Mucosa of rectum (tissue), 2 donors: Measurements from ENCODE around the gene MST1R.

Experiments used
- H3K27ac ChIP-seq, 2 donors: one replicate each; pipeline ENCODE4 v1.7.0; 2013; ENCODE audit warnings: inconsistent platforms in 2 of 2, low read depth in 2 of 2, low read length in 2 of 2
- H3K27me3 ChIP-seq, 2 donors: one replicate each; pipeline ENCODE4 v1.7.0; 2013; ENCODE audit warnings: low read length in 2 of 2; ENCODE audit not compliant: control insufficient read depth in 2 of 2, insufficient read depth in 2 of 2
- H3K36me3 ChIP-seq, 2 donors: one replicate each; pipeline ENCODE4 v1.7.0; 2013; ENCODE audit warnings: low read length in 2 of 2; ENCODE audit not compliant: control insufficient read depth in 2 of 2, insufficient read depth in 2 of 2
- H3K4me1 ChIP-seq, 2 donors: one replicate each; pipeline ENCODE4 v1.7.0; 2013; ENCODE audit warnings: low read length in 2 of 2, mild to moderate bottlenecking in 1 of 2; ENCODE audit not compliant: control insufficient read depth in 2 of 2, insufficient read depth in 2 of 2
- H3K4me3 ChIP-seq, 2 donors: one replicate each; pipeline ENCODE4 v1.7.0; 2013; ENCODE audit warnings: low read length in 2 of 2
- H3K9ac ChIP-seq, 2 donors: one replicate each; pipeline ENCODE4 v1.7.0; 2013; ENCODE audit warnings: low read length in 2 of 2, low read depth in 1 of 2, mild to moderate bottlenecking in 1 of 2
- H3K9me3 ChIP-seq, 2 donors: one replicate each; pipeline ENCODE4 v1.7.0; 2013; ENCODE audit warnings: low read length in 2 of 2; ENCODE audit not compliant: control insufficient read depth in 2 of 2
- donor health status: healthy.
- donor health status: Normal muscosa, but diverticular disease.

Gene MST1R

DNA sequence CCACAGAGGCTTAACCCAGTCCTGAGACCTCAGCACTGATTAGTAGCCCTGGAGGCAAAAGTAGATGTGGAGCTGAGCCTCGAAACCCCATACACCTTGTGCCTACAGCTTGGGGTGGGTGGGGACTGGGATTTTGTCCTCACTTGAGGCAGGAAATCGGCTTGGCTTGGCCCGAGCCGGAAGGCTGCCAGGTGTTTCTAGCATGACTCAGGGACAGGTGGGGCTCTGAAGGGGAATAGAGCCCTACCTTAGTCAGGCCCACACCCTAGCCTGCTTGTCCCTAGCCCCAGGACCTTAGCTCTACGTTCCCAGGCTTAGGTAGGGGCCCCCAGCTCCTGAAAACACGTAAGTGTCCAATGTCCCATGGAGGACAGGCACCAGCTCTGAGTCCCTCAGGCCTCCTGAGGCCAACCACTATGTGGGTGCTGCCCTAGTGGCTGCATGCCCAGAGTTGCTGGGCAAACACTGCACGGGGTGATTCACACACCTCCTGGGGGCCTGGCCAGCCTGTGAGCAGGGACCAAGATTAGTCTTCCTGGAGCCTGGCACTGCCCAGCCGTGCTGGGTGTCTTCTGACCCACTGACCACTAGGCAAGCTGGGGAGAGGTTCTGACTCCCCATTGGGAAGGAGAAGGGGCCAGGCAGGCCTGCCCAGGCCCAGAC, 3.1 kb downstream of the MST1R start:
- Histone ChIP-seq H3K27ac (peak overlapping the region; percentile 97 to 98), H3K4me1 (peaks cover 47 to 58% of the 10 kb centered on the region in 2 donors), H3K4me3 (peak overlapping the region; percentile 33 to 68), H3K27me3 (no peaks in the 10 kb centered on the region), H3K9me3 (no peaks in the 10 kb centered on the region), H3K36me3 (peaks cover 27 to 31% of the 10 kb centered on the region in 2 donors), H3K9ac (peak overlapping the region; percentile 72 to 78)

DNA sequence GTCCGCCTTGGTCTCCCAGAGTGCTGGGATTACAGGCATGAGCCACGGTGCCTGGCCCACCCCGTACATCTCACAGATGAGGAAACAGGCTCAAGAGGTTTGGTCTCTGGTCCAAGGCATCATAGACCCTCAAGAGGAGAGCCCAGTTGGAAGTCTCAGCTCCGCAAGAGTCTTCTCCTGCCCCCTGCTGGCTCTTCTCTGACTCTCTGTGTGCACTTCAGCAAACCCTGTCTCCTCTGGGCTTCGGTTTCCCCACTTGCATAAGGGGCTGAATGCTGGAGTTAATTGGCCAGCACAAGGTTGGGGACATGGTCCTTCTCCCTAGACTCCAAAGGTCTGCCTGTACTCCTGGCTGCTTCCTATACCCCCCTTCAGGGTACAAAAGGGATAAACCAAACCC, 3.9 kb downstream of the MST1R start:
- Histone ChIP-seq H3K27ac (peak overlapping the region; percentile 97 to 98), H3K9ac (peak overlapping the region; percentile 60 to 78), H3K4me3 (peak overlapping the region; percentile 33 to 52), H3K4me1 (peaks cover 44 to 55% of the 10 kb centered on the region in 2 donors), H3K27me3 (no peaks in the 10 kb centered on the region), H3K9me3 (no peaks in the 10 kb centered on the region), H3K36me3 (peaks cover 34 to 38% of the 10 kb centered on the region in 2 donors)

DNA sequence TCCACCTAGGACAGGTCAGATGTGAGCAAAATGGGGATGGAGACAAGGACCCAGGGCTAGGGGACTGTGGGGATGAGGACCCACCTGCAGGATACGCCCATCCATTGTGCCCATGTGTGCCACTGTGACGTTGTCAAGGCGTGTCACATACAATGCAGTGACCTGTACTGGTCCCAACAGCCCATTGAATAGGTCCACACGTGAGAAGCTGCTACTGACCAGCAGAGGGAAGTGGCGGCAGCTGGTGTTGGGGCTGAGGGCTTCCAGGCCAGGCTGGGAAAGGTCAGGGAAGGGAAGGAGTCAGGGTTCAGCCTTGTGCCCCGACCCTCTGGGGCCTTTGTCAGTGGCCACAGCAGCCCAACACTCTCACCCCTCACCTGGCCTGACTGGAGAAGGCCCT, 4.7 kb downstream of the MST1R start:
- Histone ChIP-seq H3K27ac (no peak overlapping the region), H3K9me3 (no peaks in the 10 kb centered on the region), H3K27me3 (no peaks in the 10 kb centered on the region), H3K4me3 (no peak overlapping the region), H3K9ac (peak overlapping the region in 1 of 2 donors; percentile 39), H3K36me3 (peaks cover 34 to 38% of the 10 kb centered on the region in 2 donors), H3K4me1 (peaks cover 37 to 46% of the 10 kb centered on the region in 2 donors)

DNA sequence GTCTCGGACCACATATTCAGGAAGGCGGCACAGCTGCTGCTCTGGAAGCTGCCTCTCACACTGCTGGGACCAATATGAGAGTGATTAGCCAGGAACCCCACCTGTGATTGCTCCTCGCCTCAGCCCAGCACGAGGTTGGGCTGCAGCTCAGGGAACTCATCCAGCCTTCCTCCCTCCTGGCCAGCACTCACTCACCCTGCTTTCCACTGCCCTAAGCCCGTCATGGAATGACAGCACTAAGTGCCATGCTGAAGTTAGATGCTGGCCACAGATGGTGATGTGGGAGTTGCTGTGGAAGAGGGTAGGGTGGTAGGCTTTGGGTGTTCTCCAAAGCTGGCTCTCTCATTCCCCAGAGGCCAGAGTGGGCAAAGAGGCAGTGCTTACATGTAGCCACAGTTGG, 7.3 kb downstream of the MST1R start:
- H3K9me3 ChIP-seq = no peaks in the 10 kb centered on the region
- no peak overlapping the region for H3K9ac ChIP-seq
- H3K4me1 ChIP-seq = peaks cover 20 to 27% of the 10 kb centered on the region in 2 donors
- peaks cover 38 to 41% of the 10 kb centered on the region in 2 donors for H3K36me3 ChIP-seq
- H3K27me3 ChIP-seq = no peaks in the 10 kb centered on the region
- H3K4me3 ChIP-seq = no peak overlapping the region
- H3K27ac ChIP-seq = no peak overlapping the region

DNA sequence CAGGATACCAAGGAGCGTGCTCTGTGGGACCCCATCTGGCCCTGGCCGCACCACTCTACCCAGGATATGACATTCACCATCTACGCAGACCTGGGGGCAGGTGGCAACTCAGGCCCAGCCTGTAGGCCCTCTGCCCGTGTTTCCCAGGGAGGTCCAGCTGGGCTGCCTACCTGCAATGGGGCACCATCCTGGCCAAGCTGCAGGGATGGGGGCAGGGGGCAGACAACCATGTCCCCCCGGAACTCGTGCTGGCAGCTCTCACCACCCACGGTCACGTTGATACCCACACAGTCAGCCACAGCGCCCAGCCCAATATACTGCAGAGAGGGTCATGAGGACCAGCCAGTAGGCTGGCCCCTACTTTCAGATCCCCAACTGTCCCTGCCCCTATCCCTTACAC, 7.9 kb downstream of the MST1R start:
- Histone ChIP-seq H3K27ac (no peak overlapping the region), H3K4me3 (no peak overlapping the region), H3K36me3 (peaks cover 43% of the 10 kb centered on the region in 2 donors), H3K9me3 (no peaks in the 10 kb centered on the region), H3K9ac (no peak overlapping the region), H3K4me1 (peaks cover 15 to 21% of the 10 kb centered on the region in 2 donors), H3K27me3 (no peaks in the 10 kb centered on the region)

DNA sequence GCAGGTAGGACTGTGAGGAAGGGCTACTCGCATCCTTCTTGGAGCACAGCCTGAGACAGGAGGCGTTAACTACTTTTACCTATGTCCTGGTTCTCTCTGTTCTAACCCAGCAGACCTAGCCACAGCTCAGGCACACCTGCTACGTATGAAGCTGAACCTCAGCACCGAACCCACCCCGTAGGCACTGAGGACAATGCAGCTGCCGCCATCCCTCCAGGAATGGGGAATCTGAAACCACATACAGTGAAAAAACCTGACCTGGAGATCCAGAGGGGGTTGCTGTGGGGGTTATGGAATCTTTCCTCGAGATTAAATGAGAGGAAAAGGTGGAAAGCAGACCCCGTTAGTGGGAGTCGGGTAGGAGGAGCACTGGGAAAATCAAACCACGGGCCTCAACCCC, 14.4 kb downstream of the MST1R start:
- Histone ChIP-seq H3K4me1 (no peaks in the 10 kb centered on the region), H3K9ac (no peak overlapping the region), H3K27me3 (no peaks in the 10 kb centered on the region), H3K9me3 (no peaks in the 10 kb centered on the region), H3K36me3 (peaks cover 13 to 15% of the 10 kb centered on the region in 2 donors), H3K4me3 (no peak overlapping the region), H3K27ac (no peak overlapping the region)

DNA sequence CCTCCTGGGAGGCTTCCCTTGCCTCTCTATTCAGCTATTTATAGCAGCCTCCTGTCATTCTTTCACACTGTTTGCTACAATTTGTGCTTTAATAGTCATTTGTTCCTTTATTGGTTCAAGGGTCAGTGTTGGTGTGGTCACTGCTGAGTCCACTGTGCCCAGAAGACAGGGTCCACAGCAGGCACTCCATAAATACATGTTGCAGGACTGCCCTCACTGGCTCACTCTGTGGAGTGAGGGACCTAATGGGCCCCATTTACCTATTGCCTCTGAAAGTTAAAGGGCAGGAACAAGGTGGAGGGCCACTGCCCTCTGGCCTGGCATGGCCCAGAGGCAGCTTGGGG, 16.8 kb downstream of the MST1R start:
- H3K9ac ChIP-seq = no peak overlapping the region
- no peaks in the 10 kb centered on the region for H3K4me1 ChIP-seq
- peaks cover 13 to 15% of the 10 kb centered on the region in 2 donors for H3K36me3 ChIP-seq
- no peak overlapping the region for H3K4me3 ChIP-seq
- no peak overlapping the region for H3K27ac ChIP-seq
- H3K9me3 ChIP-seq = no peaks in the 10 kb centered on the region
- H3K27me3 ChIP-seq = no peaks in the 10 kb centered on the region

DNA sequence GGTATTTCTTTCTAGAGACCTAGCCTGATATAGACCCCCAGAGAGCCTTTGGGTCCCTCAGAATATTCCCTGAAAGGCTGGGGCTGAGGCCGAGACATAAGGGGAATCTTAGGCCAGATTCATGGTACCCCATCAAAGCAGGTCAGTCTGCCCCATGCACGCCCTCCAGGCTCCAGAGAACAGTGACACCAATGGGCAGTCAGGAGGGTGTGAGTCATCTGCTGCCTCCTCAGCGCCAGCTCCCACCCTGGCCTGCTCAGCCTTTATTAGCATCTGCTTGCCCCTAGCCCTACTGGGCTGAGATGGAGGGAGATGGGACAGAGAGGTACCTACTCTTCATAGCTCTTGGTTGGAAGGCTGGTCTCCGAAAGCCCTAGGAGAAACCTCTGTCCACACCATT, 19.7 kb downstream of the MST1R start:
- no peaks in the 10 kb centered on the region for H3K9me3 ChIP-seq
- no peaks in the 10 kb centered on the region for H3K27me3 ChIP-seq
- no peak overlapping the region for H3K4me3 ChIP-seq
- peaks cover 0 to 3% of the 10 kb centered on the region in 2 donors for H3K36me3 ChIP-seq
- H3K27ac ChIP-seq = no peak overlapping the region
- peaks cover 3 to 4% of the 10 kb centered on the region in 2 donors for H3K4me1 ChIP-seq
- H3K9ac ChIP-seq = no peak overlapping the region

DNA sequence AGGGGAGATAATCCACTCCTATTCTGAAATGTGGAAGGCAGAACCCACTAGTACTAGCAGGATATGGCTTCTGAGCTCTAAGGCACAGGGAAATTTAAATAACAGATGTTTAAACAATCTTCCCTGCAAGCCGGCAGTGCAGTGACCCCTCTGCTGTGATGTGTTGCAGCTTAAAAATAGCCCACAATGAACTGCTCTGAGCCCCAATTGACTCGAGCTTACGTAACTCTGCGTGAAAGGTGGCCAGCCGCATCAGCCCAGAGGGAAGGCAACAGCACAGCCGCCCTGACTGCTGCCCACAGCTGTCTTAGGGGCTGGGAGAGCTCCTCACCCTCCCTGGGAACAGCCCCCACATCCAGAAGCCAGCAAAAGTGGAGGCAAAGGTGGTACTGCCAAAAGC, 21.5 kb downstream of the MST1R start:
- Histone ChIP-seq H3K27ac (no peak overlapping the region), H3K36me3 (peaks cover 0 to 3% of the 10 kb centered on the region in 2 donors), H3K27me3 (no peaks in the 10 kb centered on the region), H3K9ac (no peak overlapping the region), H3K4me3 (no peak overlapping the region), H3K9me3 (no peaks in the 10 kb centered on the region), H3K4me1 (peaks cover 3 to 4% of the 10 kb centered on the region in 2 donors)

DNA sequence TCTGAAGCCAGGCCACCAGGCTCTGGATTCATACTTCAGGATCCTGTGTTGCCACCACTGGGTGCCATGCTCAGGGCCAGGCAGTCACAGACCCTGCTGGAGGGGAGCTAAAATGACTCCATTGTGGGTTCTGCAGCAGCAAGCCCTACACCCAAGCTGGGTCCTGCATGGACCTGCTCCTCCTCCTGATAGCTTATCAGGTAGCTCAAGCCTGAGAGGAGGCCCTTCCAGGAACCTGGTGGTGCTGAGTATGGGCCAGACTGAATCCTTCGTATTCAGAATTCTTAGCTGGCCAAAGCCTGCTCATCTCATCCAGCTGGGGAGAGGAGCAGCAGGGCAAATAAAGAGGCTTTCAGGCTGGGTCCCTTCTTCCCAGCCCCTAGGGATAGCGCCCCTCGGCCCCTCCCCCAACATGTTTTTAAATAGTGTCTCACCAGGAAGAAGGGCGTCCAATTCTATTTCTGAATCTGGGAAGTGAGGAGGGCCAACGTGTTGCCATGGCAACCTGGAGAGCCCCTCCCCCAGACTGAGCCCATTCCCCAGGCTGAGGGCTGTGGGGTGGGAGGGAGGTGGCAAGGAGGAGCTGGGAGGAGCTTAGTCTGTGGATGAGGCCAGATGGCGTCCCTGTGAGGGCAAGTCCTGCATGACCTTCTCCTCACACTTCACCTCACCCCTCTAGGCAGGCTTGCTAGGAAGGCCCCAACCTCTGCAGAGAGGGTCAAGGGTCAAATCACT, 22.9 kb downstream of the MST1R start:
- H3K4me3 ChIP-seq = no peak overlapping the region
- H3K9me3 ChIP-seq = no peaks in the 10 kb centered on the region
- H3K27me3 ChIP-seq = no peaks in the 10 kb centered on the region
- no peaks in the 10 kb centered on the region for H3K36me3 ChIP-seq
- H3K27ac ChIP-seq = no peak overlapping the region
- H3K4me1 ChIP-seq = peaks cover 3 to 4% of the 10 kb centered on the region in 2 donors
- no peak overlapping the region for H3K9ac ChIP-seq
